B cell (primary cell): ENCODE data around the gene SEMA3G. TPM values are rescaled to one million over a fixed set of nuclear protein-coding genes. Genes with fewer than 3 reads are reported as not detected.

Experiments used
- ATAC-seq: fragments of 200-7000 bp; cut with Tn5 transposase; one replicate; pipeline ENCODE4 v1.10.0; 2021; ENCODE audit warnings: low read depth, mild to moderate bottlenecking, moderate number of reproducible peaks, moderate library complexity
- CTCF ChIA-PET: fragments of 350-600 bp; sonication (Branson Sonifier 250); formaldehyde crosslinking; loops from one replicate; lab custom pipeline; 2021; ENCODE audit warnings: antibody characterized with exemption, inconsistent platforms; lab: Charles Lee
- POLR2A ChIA-PET: fragments of 350-600 bp; sonication (Branson Sonifier 250); formaldehyde crosslinking; loops from one replicate; lab custom pipeline; 2021; ENCODE audit warnings: antibody characterized with exemption; lab: Charles Lee
- DNase-seq: peaks from one replicate; pipeline ENCODE4 v3.0.0; 2013
- H2AFZ ChIP-seq: 2 replicates; pipeline ENCODE4 v1.6.1; 2012; ENCODE audit warnings: mild to moderate bottlenecking, low read depth, low read length; ENCODE audit not compliant: insufficient read depth, poor library complexity, severe bottlenecking
- H3K27ac ChIP-seq, 2 donors: 1 replicate in 1 of 2; 2 replicates in 1 of 2; pipeline ENCODE4 v1.5.1; 2012 to 2013; ENCODE audit warnings: low read length in 2 of 2, mild to moderate bottlenecking in 2 of 2, moderate library complexity in 1 of 2
- H3K27me3 ChIP-seq, 4 experiments: fragments of 200-600 bp in 1 of 4; sonication (generic) in 1 of 4; replicated peaks in 1 of 4; 1 replicate in 2 of 4; 2 replicates in 2 of 4; pipeline versions ENCODE4 v1.6.1 to v1.7.0; 2013 to 2016; ENCODE audit warnings: low read length in 3 of 4, mild to moderate bottlenecking in 2 of 4, mixed read lengths in 1 of 4, moderate library complexity in 1 of 4; ENCODE audit not compliant: insufficient read depth in 4 of 4, control insufficient read depth in 3 of 4; ENCODE audit errors: control extremely low read depth in 1 of 4
- H3K36me3 ChIP-seq, 2 experiments: replicated peaks in 1 of 2; 1 replicate in 1 of 2; 2 replicates in 1 of 2; pipeline versions ENCODE4 v1.6.1 to v1.7.1; 2013; ENCODE audit warnings: low read length in 1 of 2; ENCODE audit not compliant: insufficient read depth in 2 of 2, control insufficient read depth in 1 of 2; ENCODE audit errors: control extremely low read depth in 1 of 2, extremely low read depth in 1 of 2
- H3K4me1 ChIP-seq, 2 donors: fragments of 200-600 bp in 1 of 2; sonication (generic) in 1 of 2; 1 replicate in 1 of 2; 2 replicates in 1 of 2; pipeline versions ENCODE4 v1.5.1 to v1.6.1; 2013 to 2017; ENCODE audit warnings: low read length in 2 of 2; ENCODE audit not compliant: control insufficient read depth in 2 of 2, insufficient read depth in 2 of 2
- H3K4me2 ChIP-seq: replicated peaks from 2 replicates; pipeline ENCODE3; 2012; ENCODE audit warnings: mild to moderate bottlenecking, low read depth, low read length; ENCODE audit not compliant: poor library complexity, severe bottlenecking
- H3K4me3 ChIP-seq, 5 experiments: fragments of 200-600 bp in 1 of 5; sonication (generic) in 1 of 5; 1 replicate in 3 of 5; 2 replicates in 2 of 5; pipeline versions ENCODE4 v1.5.1 to v1.7.0; 2011 to 2016; ENCODE audit warnings: low read length in 4 of 5, mild to moderate bottlenecking in 4 of 5, low read depth in 2 of 5, control low read depth in 1 of 5, moderate library complexity in 1 of 5; ENCODE audit not compliant: insufficient read depth in 1 of 5; ENCODE audit errors: control extremely low read depth in 1 of 5, extremely low read depth in 1 of 5
- H3K79me2 ChIP-seq: fragments of 200-600 bp; sonication (generic); one replicate; pipeline ENCODE4 v1.6.0; 2016; ENCODE audit warnings: low read length; ENCODE audit not compliant: control insufficient read depth, insufficient read depth
- H3K9ac ChIP-seq: fragments of 200-600 bp; sonication (generic); 2 replicates; pipeline ENCODE4 v1.6.1; 2017; ENCODE audit warnings: mild to moderate bottlenecking, low read length, moderate library complexity
- H3K9me3 ChIP-seq, 3 donors: one replicate each; pipeline versions ENCODE4 v1.6.1 to v1.7.1; 2013; ENCODE audit warnings: low read length in 2 of 3; ENCODE audit not compliant: control insufficient read depth in 2 of 3, insufficient read depth in 1 of 3; ENCODE audit errors: control extremely low read depth in 1 of 3
- H4K20me1 ChIP-seq: 2 replicates; pipeline ENCODE4 v1.6.0; 2012; ENCODE audit warnings: mild to moderate bottlenecking, low read length; ENCODE audit not compliant: insufficient read depth, control insufficient read depth, poor library complexity, severe bottlenecking
- H3K27ac Mint-ChIP-seq: one replicate; pipeline ENCODE4 v1.8.0; 2021; ENCODE audit warnings: mixed read lengths
- H3K27me3 Mint-ChIP-seq: one replicate; pipeline ENCODE4 v1.8.0; 2021; ENCODE audit warnings: mixed read lengths
- H3K4me1 Mint-ChIP-seq: one replicate; pipeline ENCODE4 v1.8.0; 2021; ENCODE audit warnings: mixed read lengths
- H3K4me3 Mint-ChIP-seq: one replicate; pipeline ENCODE4 v1.8.0; 2021; ENCODE audit warnings: mixed read lengths
- H3K9me3 Mint-ChIP-seq: one replicate; pipeline ENCODE4 v1.8.0; 2022; ENCODE audit warnings: mixed read lengths; ENCODE audit not compliant: insufficient read depth
- CTCF ChIP-seq: fragments of 200-600 bp; IDR thresholded peaks from one replicate; pipeline ENCODE4 v1.8.0; 2022; ENCODE audit warnings: antibody characterized with exemption, mild to moderate bottlenecking
- EZH2 ChIP-seq: IDR thresholded peaks from 2 replicates; pipeline ENCODE4 v1.6.1; 2012; ENCODE audit warnings: borderline replicate concordance, low read depth, mild to moderate bottlenecking, moderate library complexity, low read length; ENCODE audit not compliant: insufficient read depth, poor library complexity, severe bottlenecking
- WGBS: methylation state at CpG from one replicate; pipeline ENCODE4 v1.1.5; 2013; ENCODE audit warnings: missing lambda C conversion rate; ENCODE audit not compliant: insufficient coverage; 5-methylcytosine and 5-hydroxymethylcytosine counted together
- intact Hi-C: fragments of 100-400 bp; cut with micrococcal nuclease; formaldehyde crosslinking; loops from one replicate; pipeline ENCODE4 v1.10.0; 2022
- polyA plus RNA-seq: library from polyadenylated mRNA; depleted of rRNA; stranded (reverse); fragments of >200 nt; gene quantifications from 2 replicates; pipeline ENCODE4 v1.2.3, GENCODE V29; 2012
- total RNA-seq, 2 donors: library from RNA; stranded (reverse); fragments of 120-200 nt in 1 of 2; gene quantifications; 1 replicate in 1 of 2; 2 replicates in 1 of 2; pipeline versions ENCODE4 v1.2.3 to v1.2.4, GENCODE V29; 2013 to 2022

The SEMA3G gene
- total and polyA plus RNA-seq, 2 donors (not counting 1 experiment from before 2014, with no cell fraction given): 0.10 to 0.42 TPM

DNA sequence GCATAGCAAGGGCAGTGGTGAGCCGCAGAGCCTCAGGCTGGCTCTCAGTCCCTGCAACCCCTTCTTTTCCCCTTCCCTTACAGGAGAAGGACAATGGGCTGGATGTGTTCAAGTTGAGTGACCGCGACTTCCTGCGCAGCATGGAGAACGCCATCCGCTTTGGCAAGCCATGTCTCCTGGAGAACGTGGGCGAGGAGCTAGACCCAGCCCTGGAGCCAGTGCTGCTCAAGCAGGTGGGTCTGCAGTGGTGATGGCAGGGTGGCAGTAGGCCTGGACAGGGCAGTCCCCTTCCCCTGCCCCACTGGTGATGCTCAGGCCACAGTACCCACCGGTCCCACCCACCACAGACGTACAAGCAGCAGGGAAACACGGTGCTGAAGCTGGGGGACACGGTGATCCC is 53.8 kb downstream of the SEMA3G start:
- Histone ChIP-seq H4K20me1 (no peaks in the 10 kb centered on the region), H3K27me3 (no peaks in the 10 kb centered on the region), H3K4me3 (no peak overlapping the region), H3K4me2 (no peak overlapping the region), H2AFZ (no peak overlapping the region), H3K4me1 (no peaks in the 10 kb centered on the region), H3K9ac (no peak overlapping the region), H3K27ac (no peak overlapping the region), H3K9me3 (no peaks in the 10 kb centered on the region), H3K36me3 (peaks cover 0 to 43% of the 10 kb centered on the region in 2 experiments), H3K79me2 (no peaks in the 10 kb centered on the region)
- CTCF ChIA-PET: no interaction called here
- ATAC-seq: no peak
- WGBS: 95% methylated on average over 8 of the region's 12 CpGs
- POLR2A ChIA-PET: interaction anchor here (0.5 kb wide), 1 partner anchor 14 kb away, joined by 3 read pairs; no protein-coding TSS in a partner anchor
- no peak for TF ChIP-seq CTCF
- TF ChIP-seq EZH2: no peak
- H3K27ac Mint-ChIP-seq: no peak overlapping the region
- no peak overlapping the region for H3K4me3 Mint-ChIP-seq
- no peaks in the 10 kb centered on the region for H3K27me3 Mint-ChIP-seq
- intact Hi-C loops: no loop called here
- no peaks in the 10 kb centered on the region for H3K4me1 Mint-ChIP-seq
- DNase-seq: no peak
- H3K9me3 Mint-ChIP-seq: no peaks in the 10 kb centered on the region

- H3K9me3 Mint-ChIP-seq: no peaks in the 10 kb centered on the region
- Histone ChIP-seq H3K36me3 (peaks cover 0 to 44% of the 10 kb centered on the region in 2 experiments), H3K4me3 (no peak overlapping the region), H3K27me3 (no peaks in the 10 kb centered on the region), H3K4me2 (no peak overlapping the region), H3K79me2 (no peaks in the 10 kb centered on the region), H3K9me3 (no peaks in the 10 kb centered on the region), H3K9ac (no peak overlapping the region), H2AFZ (no peak overlapping the region), H4K20me1 (no peaks in the 10 kb centered on the region), H3K27ac (no peak overlapping the region), H3K4me1 (no peaks in the 10 kb centered on the region)
- DNase-seq: no peak
- no peak overlapping the region for H3K4me3 Mint-ChIP-seq
- no peak for ATAC-seq
- H3K4me1 Mint-ChIP-seq: no peaks in the 10 kb centered on the region
- TF ChIP-seq EZH2: no peak
- TF ChIP-seq CTCF: no peak
- H3K27me3 Mint-ChIP-seq: no peaks in the 10 kb centered on the region
- ChIA-PET POLR2A (interaction anchor here (0.7 kb wide), 1 partner anchor 92 kb away, joined by 3 read pairs; no protein-coding TSS in a partner anchor), CTCF (no interaction called here)
- H3K27ac Mint-ChIP-seq: peak overlapping the region; percentile 16
- 94% methylated on average over 7 of the region's 9 CpGs for WGBS
- intact Hi-C loops: no loop called here
These were observed 56.0 kb downstream of the SEMA3G start for GRCh38 chr3:52388933-52389332.
